Type B pancreatic cell (in vitro differentiated cells): ENCODE results near the gene ABCG1. TPM values are rescaled to one million over a fixed set of nuclear protein-coding genes. Genes with fewer than 3 reads are reported as not detected.
A peak's percentile ranks its signal among the peaks of the same experiment; 100 is the strongest.

Experiments used
- DNase-seq: peaks from one replicate; pipeline ENCODE4 v3.0.0; 2021; ENCODE audit warnings: mixed read lengths; ENCODE audit not compliant: unreplicated experiment; ENCODE audit errors: extremely low spot score
- H3K27ac Mint-ChIP-seq: 2 replicates; pipeline ENCODE4 v1.8.0; 2021; ENCODE audit warnings: mild to moderate bottlenecking, mixed read lengths
- H3K27me3 Mint-ChIP-seq: 2 replicates; pipeline ENCODE4 v1.8.0; 2021; ENCODE audit warnings: mixed read lengths
- H3K36me3 Mint-ChIP-seq: 2 replicates; pipeline ENCODE4 v1.8.0; 2021; ENCODE audit warnings: mixed read lengths
- H3K4me1 Mint-ChIP-seq: one replicate; pipeline ENCODE4 v1.8.0; 2021; ENCODE audit warnings: mixed read lengths; ENCODE audit not compliant: unreplicated experiment
- H3K4me3 Mint-ChIP-seq: 2 replicates; pipeline ENCODE4 v1.8.0; 2021; ENCODE audit warnings: mild to moderate bottlenecking, mixed read lengths
- H3K9me3 Mint-ChIP-seq: 2 replicates; pipeline ENCODE4 v1.8.0; 2021; ENCODE audit warnings: mixed read lengths
- CTCF ChIP-seq: fragments of 200-600 bp; sonication (generic); conservative IDR thresholded peaks from 2 replicates; pipeline ENCODE4 v1.5.0; 2021; ENCODE audit warnings: antibody characterized with exemption, mild to moderate bottlenecking
- total RNA-seq: library from RNA; stranded (reverse); gene quantifications from 2 replicates; pipeline ENCODE4 v1.2.1, GENCODE V29; 2021; ENCODE audit warnings: low replicate concordance

ABCG1 gene
- total RNA-seq, 1 donor from 2014 or later, result 6.2 TPM

DNA sequence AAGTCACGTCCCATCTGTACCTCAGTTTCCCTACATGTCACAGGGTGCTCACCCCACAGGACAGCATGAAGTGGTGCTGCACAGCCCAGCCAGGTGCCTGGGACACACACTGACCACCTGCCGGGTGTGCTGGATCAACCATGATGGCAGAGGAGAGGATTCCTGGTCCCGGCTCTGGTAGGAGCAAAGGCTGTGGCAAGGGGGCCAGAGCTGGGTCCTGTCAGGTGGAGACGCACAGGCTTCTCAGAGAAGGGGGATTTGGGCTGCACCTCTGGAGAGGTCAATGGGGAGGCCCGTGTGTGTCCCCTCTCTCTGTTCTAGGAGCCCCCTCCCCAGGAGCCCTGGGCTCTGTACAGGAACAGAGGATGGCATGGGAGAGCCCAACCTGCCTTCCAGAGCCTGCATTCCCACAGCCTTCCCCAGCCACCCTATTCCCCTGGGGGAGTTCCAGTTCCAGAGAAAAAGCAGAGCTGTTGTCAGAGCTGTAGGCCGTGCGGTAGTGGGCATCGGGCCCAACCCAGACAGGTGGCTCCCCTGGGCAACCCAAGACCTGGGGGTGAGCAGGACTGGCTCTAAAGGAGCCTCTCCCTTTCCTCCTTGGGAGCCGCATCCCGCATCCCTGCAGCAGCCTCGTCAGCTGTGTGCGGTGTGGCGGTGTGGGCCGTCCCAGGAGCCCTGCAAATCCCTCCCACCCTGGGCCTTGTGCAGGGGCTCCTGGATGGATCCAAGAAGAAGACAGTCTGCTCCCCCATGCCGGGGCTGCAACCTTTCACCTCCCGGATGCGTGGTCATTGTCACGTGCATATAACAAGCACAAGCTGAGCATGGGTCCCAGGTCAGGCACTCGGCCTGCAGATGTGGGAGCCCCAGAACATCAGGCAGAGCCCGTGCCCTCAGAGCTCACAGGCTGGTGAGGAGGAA is 99.1 kb downstream of the ABCG1 start:
- Mint-ChIP-seq H3K4me1 (peaks cover 16% of the 10 kb centered on the region), H3K36me3 (no peaks in the 10 kb centered on the region), H3K27ac (no peak overlapping the region), H3K27me3 (no peaks in the 10 kb centered on the region), H3K4me3 (no peak overlapping the region), H3K9me3 (no peaks in the 10 kb centered on the region)
- TF ChIP-seq CTCF, result no peak
- DNase-seq, result peak; percentile 64

- H3K36me3 Mint-ChIP-seq, result no peaks in the 10 kb centered on the region
- no peak overlapping the region for H3K4me3 Mint-ChIP-seq
- no peak overlapping the region for H3K27ac Mint-ChIP-seq
- H3K27me3 Mint-ChIP-seq, result peaks cover 6% of the 10 kb centered on the region
- TF ChIP-seq CTCF, result no peak
- H3K4me1 Mint-ChIP-seq, result peaks cover 9% of the 10 kb centered on the region
- DNase-seq, result peak; percentile 62
- no peaks in the 10 kb centered on the region for H3K9me3 Mint-ChIP-seq
Measured at GRCh38 chr21:42319376-42319775, 100.4 kb downstream of the ABCG1 start.

- TF ChIP-seq CTCF, result no peak
Measured at GRCh38 chr21:42319851-42320572, 101.1 kb downstream of the ABCG1 start.

GRCh38 chr21:42320791-42321190 is 101.9 kb downstream of the ABCG1 start:
- Mint-ChIP-seq H3K4me1 (peaks cover under 1% of the 10 kb centered on the region), H3K36me3 (no peaks in the 10 kb centered on the region), H3K27ac (no peak overlapping the region), H3K27me3 (peaks cover 16% of the 10 kb centered on the region), H3K9me3 (no peaks in the 10 kb centered on the region), H3K4me3 (no peak overlapping the region)
- DNase-seq, result peak; percentile 49
- no peak for TF ChIP-seq CTCF

More at GRCh38 chr21:42319851-42320572, 101.1 kb downstream of the ABCG1 start:
- H3K4me3 Mint-ChIP-seq, result no peak overlapping the region
- H3K9me3 Mint-ChIP-seq, result no peaks in the 10 kb centered on the region
- peaks cover 8% of the 10 kb centered on the region for H3K27me3 Mint-ChIP-seq
- peak; percentile 63 for DNase-seq
- no peaks in the 10 kb centered on the region for H3K36me3 Mint-ChIP-seq
- no peak overlapping the region for H3K27ac Mint-ChIP-seq
- H3K4me1 Mint-ChIP-seq, result peaks cover 8% of the 10 kb centered on the region

DNA sequence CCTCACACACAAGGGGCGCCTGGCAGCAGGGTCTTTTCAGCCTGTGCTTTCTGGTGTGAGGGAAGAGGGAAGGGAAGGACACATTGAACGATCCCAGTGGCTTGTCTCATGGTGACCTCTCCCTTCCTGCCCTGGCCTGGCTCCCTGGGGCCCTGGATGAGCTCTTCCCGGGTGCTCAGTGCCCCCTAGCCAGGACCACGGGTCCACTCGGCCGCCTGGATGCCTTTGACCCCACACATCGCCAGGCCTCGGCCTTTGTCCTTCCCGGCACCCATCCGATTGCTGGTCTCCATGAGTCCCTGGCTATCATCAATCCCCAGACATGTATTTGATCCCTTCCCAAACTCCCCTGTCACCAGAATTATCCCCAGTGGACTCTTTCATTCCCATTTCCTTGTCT is 102.3 kb downstream of the ABCG1 start:
- Mint-ChIP-seq H3K27ac (no peak overlapping the region), H3K36me3 (no peaks in the 10 kb centered on the region), H3K4me3 (no peak overlapping the region), H3K27me3 (peaks cover 16% of the 10 kb centered on the region), H3K4me1 (no peaks in the 10 kb centered on the region), H3K9me3 (no peaks in the 10 kb centered on the region)
- TF ChIP-seq CTCF, result no peak
- DNase-seq, result no peak
